Osteocyte (in vitro differentiated cells): ENCODE results near the gene IRX4. TPM values are rescaled to one million over a fixed set of nuclear protein-coding genes. Genes with fewer than 3 reads are reported as not detected.
A peak's percentile ranks its signal among the peaks of the same experiment; 100 is the strongest.

Experiments
- DNase-seq: peaks from one replicate; pipeline ENCODE4 v3.0.0; 2021; ENCODE audit warnings: mixed read lengths; ENCODE audit not compliant: unreplicated experiment; ENCODE audit errors: extremely low spot score
- H3K27ac Mint-ChIP-seq: one replicate; pipeline ENCODE4 v1.8.0; 2021; ENCODE audit warnings: mild to moderate bottlenecking, mixed read lengths; ENCODE audit not compliant: unreplicated experiment
- H3K27me3 Mint-ChIP-seq: one replicate; pipeline ENCODE4 v1.8.0; 2021; ENCODE audit warnings: mixed read lengths; ENCODE audit not compliant: unreplicated experiment
- H3K36me3 Mint-ChIP-seq: one replicate; pipeline ENCODE4 v1.8.0; 2021; ENCODE audit warnings: mixed read lengths; ENCODE audit not compliant: unreplicated experiment
- H3K4me1 Mint-ChIP-seq: one replicate; pipeline ENCODE4 v1.8.0; 2021; ENCODE audit warnings: mixed read lengths; ENCODE audit not compliant: unreplicated experiment
- H3K4me3 Mint-ChIP-seq: one replicate; pipeline ENCODE4 v1.8.0; 2021; ENCODE audit warnings: mild to moderate bottlenecking, moderate library complexity, mixed read lengths; ENCODE audit not compliant: unreplicated experiment
- H3K9me3 Mint-ChIP-seq: one replicate; pipeline ENCODE4 v1.8.0; 2021; ENCODE audit warnings: mixed read lengths; ENCODE audit not compliant: unreplicated experiment
- total RNA-seq: library from RNA; stranded (reverse); gene quantifications from 2 replicates; pipeline ENCODE4 v1.2.1, GENCODE V29; 2021
- TF ChIP-seq, protein P1 (sequence below): fragments of 200-600 bp; sonication (generic); IDR thresholded peaks from 2 replicates; pipeline ENCODE4 v1.5.0; 2021; ENCODE audit warnings: antibody characterized with exemption, mild to moderate bottlenecking, moderate library complexity

Gene IRX4
- total RNA-seq, 1 donor from 2014 or later: not detected

DNA sequence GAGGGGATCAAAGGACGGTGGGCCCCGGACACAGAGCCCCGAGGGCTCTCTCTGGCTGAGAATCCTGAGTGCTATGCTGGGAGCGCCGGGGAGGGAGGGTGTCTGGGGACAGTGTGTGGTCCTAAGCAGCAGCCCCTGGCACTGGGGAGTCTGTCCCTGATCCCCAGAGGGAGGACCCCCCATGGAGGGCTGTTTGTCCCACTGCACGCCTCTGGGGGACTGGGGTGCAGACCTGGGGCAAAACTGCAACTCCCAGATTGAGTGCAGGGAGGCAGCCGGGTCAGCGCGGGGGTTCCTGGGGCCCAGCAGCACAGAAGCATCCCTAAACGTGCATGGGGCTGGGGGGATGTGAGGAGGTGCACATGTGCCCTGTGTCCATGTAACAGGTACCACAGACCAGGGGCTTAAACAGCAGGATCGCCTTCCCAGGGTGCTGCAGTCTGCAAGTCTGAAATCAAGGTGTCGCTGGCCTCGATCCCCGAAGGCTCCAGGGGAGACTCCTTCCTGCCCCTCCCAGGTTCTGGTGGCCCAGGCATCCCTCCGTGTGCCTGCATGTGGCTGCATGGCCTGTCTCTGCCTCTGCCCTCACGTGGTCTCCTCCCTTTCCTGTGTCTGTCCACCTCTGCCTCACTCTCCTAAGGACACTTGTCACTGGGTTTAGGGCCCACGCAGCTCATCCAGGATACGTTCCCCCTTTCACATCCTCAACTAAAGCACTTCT is 35.9 kb upstream of the IRX4 start:
- Mint-ChIP-seq H3K4me1 (no peaks in the 10 kb centered on the region), H3K27ac (no peak overlapping the region), H3K27me3 (no peaks in the 10 kb centered on the region), H3K4me3 (no peak overlapping the region), H3K36me3 (no peaks in the 10 kb centered on the region), H3K9me3 (no peaks in the 10 kb centered on the region)
- TF ChIP-seq, protein P1, sequence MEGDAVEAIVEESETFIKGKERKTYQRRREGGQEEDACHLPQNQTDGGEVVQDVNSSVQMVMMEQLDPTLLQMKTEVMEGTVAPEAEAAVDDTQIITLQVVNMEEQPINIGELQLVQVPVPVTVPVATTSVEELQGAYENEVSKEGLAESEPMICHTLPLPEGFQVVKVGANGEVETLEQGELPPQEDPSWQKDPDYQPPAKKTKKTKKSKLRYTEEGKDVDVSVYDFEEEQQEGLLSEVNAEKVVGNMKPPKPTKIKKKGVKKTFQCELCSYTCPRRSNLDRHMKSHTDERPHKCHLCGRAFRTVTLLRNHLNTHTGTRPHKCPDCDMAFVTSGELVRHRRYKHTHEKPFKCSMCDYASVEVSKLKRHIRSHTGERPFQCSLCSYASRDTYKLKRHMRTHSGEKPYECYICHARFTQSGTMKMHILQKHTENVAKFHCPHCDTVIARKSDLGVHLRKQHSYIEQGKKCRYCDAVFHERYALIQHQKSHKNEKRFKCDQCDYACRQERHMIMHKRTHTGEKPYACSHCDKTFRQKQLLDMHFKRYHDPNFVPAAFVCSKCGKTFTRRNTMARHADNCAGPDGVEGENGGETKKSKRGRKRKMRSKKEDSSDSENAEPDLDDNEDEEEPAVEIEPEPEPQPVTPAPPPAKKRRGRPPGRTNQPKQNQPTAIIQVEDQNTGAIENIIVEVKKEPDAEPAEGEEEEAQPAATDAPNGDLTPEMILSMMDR: no peak
- DNase-seq: peak; percentile 80

DNA sequence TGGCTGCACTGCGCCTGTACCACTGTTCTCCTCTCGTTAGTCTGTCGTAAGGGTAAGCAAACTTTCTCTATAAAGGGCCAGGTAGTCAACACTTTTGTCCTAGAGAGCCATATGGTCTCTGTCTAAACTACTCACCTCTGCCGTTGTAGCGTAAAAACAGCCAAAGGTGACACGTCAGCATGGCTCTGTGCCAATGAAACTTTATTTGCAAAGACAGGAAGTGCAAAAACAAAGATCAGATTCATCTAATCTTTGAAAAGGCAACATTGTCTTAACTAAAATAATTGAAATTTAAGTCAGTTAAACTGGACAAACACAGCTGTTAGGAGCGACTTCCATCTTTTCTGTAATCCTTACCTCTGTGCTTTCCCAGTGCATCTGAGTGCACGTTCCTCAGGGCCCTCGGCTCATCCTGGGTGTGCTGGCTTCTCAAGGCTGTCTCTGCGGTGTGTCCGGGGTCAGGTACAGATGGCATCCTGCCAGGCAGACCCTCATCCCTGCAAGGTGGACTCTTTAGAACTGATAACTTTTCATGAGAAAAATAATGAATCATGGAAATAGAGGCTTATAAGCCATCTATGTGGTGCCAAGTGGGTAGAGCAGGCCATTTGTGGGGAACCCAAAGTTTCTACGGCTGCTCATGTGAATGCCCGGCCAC is 35.2 kb upstream of the IRX4 start:
- DNase-seq: peak; percentile 67
- no peaks in the 10 kb centered on the region for H3K4me1 Mint-ChIP-seq
- H3K27me3 Mint-ChIP-seq: no peaks in the 10 kb centered on the region
- no peak overlapping the region for H3K27ac Mint-ChIP-seq
- H3K36me3 Mint-ChIP-seq: no peaks in the 10 kb centered on the region
- TF ChIP-seq, protein P1: no peak
- H3K4me3 Mint-ChIP-seq: no peak overlapping the region
- no peaks in the 10 kb centered on the region for H3K9me3 Mint-ChIP-seq

DNA sequence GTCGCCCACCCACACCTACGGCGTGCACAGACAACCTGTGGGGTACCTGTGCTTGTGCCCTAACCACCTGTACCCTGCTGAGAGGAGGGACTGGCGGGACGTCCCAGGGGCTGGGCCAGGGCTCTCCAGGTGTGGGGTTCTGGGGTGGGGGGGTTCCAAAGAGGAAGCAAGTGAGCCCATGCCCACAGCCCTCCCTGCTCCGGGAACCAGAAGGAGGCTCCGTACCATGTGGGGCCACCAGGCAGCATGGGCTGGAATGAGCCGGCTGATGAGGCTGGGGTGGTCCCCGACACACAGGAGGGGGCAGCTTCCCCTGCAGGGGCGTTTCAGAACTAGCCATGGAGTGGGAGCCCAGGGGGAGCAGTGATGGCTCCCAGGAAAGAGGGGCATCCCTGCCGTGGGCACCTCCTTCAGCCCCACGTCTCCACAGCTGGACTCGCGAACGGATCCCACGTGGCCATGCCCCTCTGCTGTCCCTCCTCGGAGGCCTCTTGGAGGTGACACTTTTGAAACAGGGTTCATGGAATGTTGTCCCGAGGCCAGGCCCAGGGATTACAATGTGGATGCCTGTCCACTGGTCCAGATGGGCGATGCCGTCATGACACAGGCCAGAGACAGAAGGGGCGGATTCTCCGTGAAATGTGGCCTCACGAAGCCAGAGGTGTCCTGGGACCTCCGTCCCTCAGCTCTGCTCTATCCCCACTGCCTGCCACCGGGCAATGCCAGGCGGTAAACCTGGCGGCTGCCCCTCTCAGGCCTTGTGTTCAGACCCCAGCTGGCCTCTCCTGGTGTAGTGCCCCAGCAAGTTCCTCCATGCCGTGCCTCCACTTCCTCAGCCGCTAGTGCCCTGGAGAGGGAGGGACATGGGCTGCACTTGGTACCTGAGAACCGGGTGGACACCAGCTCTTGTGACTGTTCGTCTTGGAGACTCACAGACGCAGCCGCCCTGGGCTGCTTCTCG is 33.6 kb upstream of the IRX4 start:
- no peak overlapping the region for H3K27ac Mint-ChIP-seq
- no peaks in the 10 kb centered on the region for H3K9me3 Mint-ChIP-seq
- H3K4me3 Mint-ChIP-seq: no peak overlapping the region
- H3K36me3 Mint-ChIP-seq: no peaks in the 10 kb centered on the region
- H3K4me1 Mint-ChIP-seq: no peaks in the 10 kb centered on the region
- DNase-seq: peak; percentile 74
- TF ChIP-seq, protein P1: no peak
- H3K27me3 Mint-ChIP-seq: no peaks in the 10 kb centered on the region

DNA sequence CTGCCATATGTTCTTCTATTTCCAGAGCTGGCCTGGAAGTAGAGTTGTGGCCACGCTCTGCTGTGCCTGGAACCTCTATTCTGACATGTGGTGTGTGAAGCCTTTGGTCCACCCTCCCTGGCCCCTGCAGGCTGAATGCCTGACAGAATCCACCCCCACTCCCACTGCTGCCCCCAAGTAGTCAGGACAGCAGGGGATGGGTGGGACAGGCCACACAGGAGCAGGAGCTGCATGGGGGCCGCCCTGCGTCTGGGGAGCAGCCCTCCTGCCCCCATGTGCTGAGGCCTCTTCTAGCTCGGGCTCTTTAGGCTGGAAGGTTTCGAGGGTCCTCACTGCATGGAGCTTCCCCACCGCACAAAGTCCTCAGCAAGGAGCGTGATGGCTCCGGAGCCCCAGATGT is 32.6 kb upstream of the IRX4 start:
- no peak overlapping the region for H3K4me3 Mint-ChIP-seq
- H3K9me3 Mint-ChIP-seq: no peaks in the 10 kb centered on the region
- H3K4me1 Mint-ChIP-seq: no peaks in the 10 kb centered on the region
- TF ChIP-seq, protein P1: no peak
- H3K36me3 Mint-ChIP-seq: no peaks in the 10 kb centered on the region
- H3K27me3 Mint-ChIP-seq: no peaks in the 10 kb centered on the region
- no peak overlapping the region for H3K27ac Mint-ChIP-seq
- DNase-seq: no peak
